Measurements from ENCODE around the gene SPTBN2. TPM values are rescaled to one million over a fixed set of nuclear protein-coding genes. Genes with fewer than 3 reads are reported as not detected.

SPTBN2 gene
- total RNA-seq, 1 donor from 2014 or later = 6.6 TPM

GRCh38 chr11:66688561-66689534 lies 40.2 kb downstream of the SPTBN2 start:
- ATAC-seq = no peak
- DNase-seq (ENCODE audit: low spot score) = no peak
- intact Hi-C loops (cut with DNase I) = no loop called here

GRCh38 chr11:66687831-66688281 lies 41.2 kb downstream of the SPTBN2 start:
- intact Hi-C loops (cut with DNase I) = no loop called here
- no peak for ATAC-seq
- no peak for DNase-seq (ENCODE audit: low spot score)

DNA sequence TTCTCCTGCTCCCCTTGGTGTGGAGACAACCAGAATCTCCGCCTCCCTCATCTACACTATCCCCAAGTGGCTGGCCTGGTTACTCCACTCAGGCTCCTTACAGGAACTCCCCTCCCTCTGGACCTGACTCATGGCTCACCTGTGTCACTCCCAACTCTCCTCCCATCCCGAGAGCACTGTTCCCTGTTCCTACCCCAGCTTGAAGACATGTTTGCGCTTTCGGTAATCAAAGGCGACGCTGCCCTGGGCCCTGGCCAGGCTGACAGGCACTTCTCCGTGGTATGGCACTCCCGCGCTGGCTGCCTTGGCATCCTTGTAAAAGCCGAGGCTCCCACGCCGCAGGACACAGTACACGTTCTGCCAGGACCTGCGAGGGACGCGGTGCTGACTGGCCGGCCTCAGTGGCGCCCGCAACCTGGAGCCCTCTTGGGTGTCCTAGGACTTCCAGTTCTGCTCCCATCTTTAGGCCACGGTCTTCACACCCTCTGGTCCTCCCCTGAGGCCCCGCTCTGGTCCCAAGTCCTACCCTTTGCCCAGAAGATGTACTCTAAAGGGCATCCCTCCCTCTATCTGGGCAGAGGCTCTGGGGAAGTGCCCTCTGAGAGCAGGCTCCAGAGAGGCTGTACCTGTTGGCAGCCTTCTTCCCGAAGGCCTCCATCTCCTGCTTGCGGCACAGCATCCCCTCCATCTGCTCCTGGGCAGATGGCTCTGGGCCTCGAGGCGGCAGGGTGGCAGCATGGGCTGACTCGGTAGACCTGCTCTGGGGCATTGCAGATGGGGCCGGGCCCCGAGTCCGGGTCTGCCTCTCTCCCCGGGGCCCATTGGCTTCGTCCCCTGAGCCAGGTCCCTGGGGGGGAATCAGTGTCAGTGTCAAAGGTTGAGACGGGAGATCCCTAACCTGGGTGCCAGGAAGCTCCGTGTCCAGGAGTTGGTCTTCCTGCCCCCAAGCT lies 41.9 kb downstream of the SPTBN2 start:
- intact Hi-C loops (cut with DNase I) = no loop called here
- ATAC-seq = no peak
- DNase-seq (ENCODE audit: low spot score) = no peak

GRCh38 chr11:66686100-66686785 lies 42.8 kb downstream of the SPTBN2 start:
- ATAC-seq (no peak), DNase-seq (ENCODE audit: low spot score) (no peak)
- intact Hi-C loops (cut with DNase I) = no loop called here

GRCh38 chr11:66685276-66686099 lies 43.5 kb downstream of the SPTBN2 start:
- intact Hi-C loops (cut with DNase I) = no loop called here
- ATAC-seq (no peak), DNase-seq (ENCODE audit: low spot score) (no peak)

GRCh38 chr11:66684635-66685034 lies 44.4 kb downstream of the SPTBN2 start:
- intact Hi-C loops (cut with DNase I) = no loop called here
- no peak for ATAC-seq
- DNase-seq (ENCODE audit: low spot score) = no peak

DNA sequence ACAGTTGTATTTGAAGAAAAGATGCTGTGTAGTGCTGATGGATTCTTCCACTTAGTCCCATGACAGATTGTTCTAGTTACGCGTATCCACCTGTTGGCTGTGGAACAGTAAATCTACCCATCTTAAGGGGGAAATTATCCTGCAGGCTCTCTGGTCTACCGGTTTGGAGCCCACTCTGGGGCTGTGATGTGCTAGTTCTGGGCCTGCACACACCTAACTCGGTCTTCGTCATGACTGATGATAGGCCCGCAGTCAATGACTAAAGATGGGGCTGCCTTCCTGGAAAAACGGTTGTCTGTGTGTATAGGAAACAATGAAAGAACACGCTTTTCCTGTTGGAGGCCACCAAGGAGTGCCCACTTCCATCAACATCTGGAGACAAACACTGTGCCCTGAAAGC lies 45.1 kb downstream of the SPTBN2 start:
- DNase-seq (ENCODE audit: low spot score) (no peak), ATAC-seq (no peak)
- intact Hi-C loops (cut with DNase I) = no loop called here

GRCh38 chr11:66680966-66681645 lies 47.9 kb downstream of the SPTBN2 start:
- DNase-seq (ENCODE audit: low spot score) = no peak
- ATAC-seq = no peak
- intact Hi-C loops (cut with DNase I) = no loop called here

DNA sequence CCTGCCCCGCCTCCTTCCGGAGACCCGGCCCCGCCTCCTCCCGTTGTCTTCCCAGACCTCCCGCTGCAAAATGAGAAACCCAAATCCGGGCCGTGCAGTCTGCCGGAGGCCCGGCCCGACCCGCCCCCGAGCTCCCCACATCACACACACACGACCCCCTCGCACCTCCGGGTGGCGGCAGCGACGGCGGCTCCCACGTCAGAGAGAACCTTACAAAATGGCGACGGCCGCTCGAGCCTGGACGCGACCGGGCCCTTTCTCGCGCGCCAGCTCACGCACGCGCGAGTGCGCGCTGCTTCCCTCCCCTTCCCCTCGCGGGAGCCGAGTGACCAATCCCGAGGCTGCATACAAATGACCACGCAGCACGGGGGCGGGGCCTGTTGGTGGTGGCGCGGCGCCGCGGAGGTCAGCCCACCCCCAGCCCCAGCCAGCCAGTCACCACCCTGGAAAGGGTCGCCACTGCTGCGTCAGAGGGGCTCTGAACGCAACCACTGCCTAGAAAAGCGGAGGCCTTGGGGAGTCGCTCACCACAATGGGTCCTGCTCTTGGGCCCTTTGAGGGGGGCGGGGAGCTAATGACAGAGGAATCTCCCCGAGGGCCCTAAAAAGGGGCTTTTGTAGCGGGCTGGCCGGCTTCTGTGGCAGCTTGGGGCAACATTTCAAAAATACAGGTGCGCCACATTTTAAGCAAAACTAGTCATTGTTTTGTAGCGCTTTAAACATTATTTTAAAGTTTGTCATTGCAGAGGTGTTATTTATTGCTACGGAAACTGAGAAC lies 51.2 kb downstream of the SPTBN2 start, which contains the start of gene RBM4B:
Gene RBM4B, minus strand, starts transcription at position 289 of the 777 bp plus-strand sequence. CDS start 808 bp downstream, outside the sequence.
- intact Hi-C loops (cut with DNase I) = loop anchor here (5.0 kb wide), 1 partner anchor 270 kb away; no protein-coding TSS in a partner anchor
- DNase-seq (ENCODE audit: low spot score) = peak; percentile 97

GRCh38 chr11:66676931-66677598 lies 52.0 kb downstream of the SPTBN2 start:
- ATAC-seq = no peak
- DNase-seq (ENCODE audit: low spot score) = no peak
- intact Hi-C loops (cut with DNase I) = loop anchor here (5.0 kb wide), 1 partner anchor 270 kb away; no protein-coding TSS in a partner anchor

More for the DNA sequence above, 51.2 kb downstream of the SPTBN2 start, which contains the start of gene RBM4B:
- peak; percentile 99 for ATAC-seq

- ATAC-seq (no peak), DNase-seq (ENCODE audit: low spot score) (no peak)
- intact Hi-C loops (cut with DNase I) = loop anchor here (5.0 kb wide), 1 partner anchor 269 kb away; no protein-coding TSS in a partner anchor
Observed at GRCh38 chr11:66676282-66676919, 52.6 kb downstream of the SPTBN2 start.

- intact Hi-C loops (cut with DNase I) = loop anchor here (5.0 kb wide), 1 partner anchor 268 kb away; no protein-coding TSS in a partner anchor
- ATAC-seq (no peak), DNase-seq (ENCODE audit: low spot score) (no peak)
Observed at GRCh38 chr11:66674964-66675602, 53.9 kb downstream of the SPTBN2 start.

- ATAC-seq (no peak), DNase-seq (ENCODE audit: low spot score) (no peak)
- intact Hi-C loops (cut with DNase I) = no loop called here
Observed at GRCh38 chr11:66670816-66671215, 58.2 kb downstream of the SPTBN2 start.

DNA sequence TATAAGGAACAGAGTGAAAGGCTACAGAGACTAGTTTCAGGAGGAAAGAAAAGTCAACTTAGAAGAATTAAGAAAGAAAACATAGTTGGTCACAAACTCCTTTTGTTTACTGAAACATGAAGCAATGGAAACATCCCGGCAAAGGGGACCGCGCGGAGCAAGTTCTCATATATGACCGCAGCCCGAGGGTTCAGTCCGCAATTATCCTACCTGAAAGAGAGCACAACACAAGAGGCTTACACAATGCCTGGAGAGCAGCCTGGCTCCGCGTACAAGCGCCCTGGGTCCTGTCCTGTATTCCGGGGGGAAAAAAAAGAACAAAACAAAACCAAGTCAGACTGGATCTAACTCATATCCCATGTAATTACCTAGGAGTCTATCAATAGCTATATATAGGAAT lies 63.6 kb downstream of the SPTBN2 start:
- no peak for ATAC-seq
- intact Hi-C loops (cut with DNase I) = no loop called here
- no peak for DNase-seq (ENCODE audit: low spot score)

DNA sequence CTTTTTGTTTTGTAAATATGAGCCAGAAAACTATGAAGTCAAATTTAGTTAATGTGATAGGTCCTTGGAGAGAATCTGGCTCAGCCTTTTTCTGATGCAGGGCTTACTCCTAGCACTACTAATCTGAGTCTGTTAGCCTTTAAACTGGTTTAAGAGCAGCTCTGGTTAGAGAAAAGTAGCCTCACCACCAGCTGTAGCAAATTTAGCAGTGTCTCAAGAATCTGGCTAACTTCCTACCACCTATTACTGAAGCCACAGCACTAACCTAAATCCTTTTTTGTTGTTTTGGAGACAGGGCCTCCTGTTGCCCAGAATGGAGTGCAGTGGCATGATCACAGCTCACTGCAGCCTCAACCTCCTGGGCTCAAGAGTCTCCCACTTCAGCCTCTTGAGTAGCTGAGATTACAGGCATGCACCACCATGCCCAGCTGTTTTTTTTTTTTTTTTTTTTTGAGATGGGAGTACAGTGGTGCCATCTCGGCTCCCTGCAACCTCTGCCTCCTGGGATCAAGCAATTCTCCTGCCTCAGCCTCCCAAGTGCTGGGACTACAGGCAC lies 65.2 kb downstream of the SPTBN2 start:
- DNase-seq (ENCODE audit: low spot score) = no peak
- intact Hi-C loops (cut with DNase I) = no loop called here
- no peak for ATAC-seq
